ENCODE data around the gene TMEM132E. TPM values are rescaled to one million over a fixed set of nuclear protein-coding genes. Genes with fewer than 3 reads are reported as not detected.

Gene TMEM132E
- total and polyA plus RNA-seq, 10 donors: 0.09 to 0.79 (median 0.27) TPM

DNA sequence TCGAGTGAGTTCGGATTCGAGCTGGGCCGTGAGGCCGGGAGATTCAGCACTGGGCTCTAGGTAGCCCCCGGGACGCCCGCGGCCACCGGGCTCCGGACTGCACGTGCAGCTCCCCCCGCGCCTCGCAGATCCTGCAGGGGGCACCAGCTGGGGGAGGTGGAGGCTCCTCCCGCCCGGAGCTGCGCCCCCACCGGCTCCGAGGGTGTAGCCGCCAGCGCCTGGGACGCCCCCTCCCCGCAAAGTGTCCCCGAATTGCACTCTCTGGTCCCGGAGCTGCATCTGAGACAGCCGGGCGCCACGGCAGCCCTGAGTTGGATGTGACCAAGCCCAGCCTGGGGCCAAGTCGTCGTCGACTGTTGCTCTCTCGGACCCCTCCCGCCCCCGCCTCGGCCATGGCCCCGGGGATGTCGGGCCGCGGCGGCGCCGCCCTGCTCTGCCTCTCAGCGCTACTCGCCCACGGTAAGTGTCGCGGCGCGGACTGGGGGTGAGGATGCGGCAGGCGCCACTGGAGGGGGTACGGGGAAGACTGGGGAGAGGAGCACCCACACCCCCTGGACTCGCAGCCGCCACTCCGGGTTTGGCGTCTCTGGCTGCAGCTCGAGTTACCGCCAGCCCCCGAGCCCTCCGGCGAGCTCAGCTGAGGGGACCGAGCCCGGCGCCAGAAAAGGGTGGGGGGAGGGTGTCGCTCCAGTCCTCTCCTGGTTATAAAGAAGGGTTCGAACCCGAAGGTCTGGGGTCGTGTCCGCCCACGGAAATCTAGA, 1.5 kb downstream of the TMEM132E start:
- peak overlapping the region in 7 of 8 donors; percentile 42 to 69 (median 48) for H3K4me3 ChIP-seq
- H3K27me3 ChIP-seq (replicated peaks in 1 of 7): peaks cover 8 to 100% (median 81%) of the 10 kb centered on the region in 7 donors
- H3K4me1 ChIP-seq: peaks cover 27 to 46% (median 39%) of the 10 kb centered on the region in 6 donors
- TF ChIP-seq POLR2A (IDR thresholded peaks at IDR 0.05) (no peak), POLR2AphosphoS5 (IDR thresholded peaks at IDR 0.05) (no peak)
- TF ChIP-seq, protein P1, sequence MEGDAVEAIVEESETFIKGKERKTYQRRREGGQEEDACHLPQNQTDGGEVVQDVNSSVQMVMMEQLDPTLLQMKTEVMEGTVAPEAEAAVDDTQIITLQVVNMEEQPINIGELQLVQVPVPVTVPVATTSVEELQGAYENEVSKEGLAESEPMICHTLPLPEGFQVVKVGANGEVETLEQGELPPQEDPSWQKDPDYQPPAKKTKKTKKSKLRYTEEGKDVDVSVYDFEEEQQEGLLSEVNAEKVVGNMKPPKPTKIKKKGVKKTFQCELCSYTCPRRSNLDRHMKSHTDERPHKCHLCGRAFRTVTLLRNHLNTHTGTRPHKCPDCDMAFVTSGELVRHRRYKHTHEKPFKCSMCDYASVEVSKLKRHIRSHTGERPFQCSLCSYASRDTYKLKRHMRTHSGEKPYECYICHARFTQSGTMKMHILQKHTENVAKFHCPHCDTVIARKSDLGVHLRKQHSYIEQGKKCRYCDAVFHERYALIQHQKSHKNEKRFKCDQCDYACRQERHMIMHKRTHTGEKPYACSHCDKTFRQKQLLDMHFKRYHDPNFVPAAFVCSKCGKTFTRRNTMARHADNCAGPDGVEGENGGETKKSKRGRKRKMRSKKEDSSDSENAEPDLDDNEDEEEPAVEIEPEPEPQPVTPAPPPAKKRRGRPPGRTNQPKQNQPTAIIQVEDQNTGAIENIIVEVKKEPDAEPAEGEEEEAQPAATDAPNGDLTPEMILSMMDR (IDR thresholded peaks at IDR 0.05 in 8 of 11, conservative IDR thresholded peaks at IDR 0.05 in 3 of 11): no peak
- no peak for DNase-seq
- H3K9me3 ChIP-seq: no peaks in the 10 kb centered on the region
- 1 to 3% (median 1%) methylated on average over 17 to 71 of the region's 71 CpGs for WGBS, 5 donors
- no peak overlapping the region for H3K27ac ChIP-seq
- H3K36me3 ChIP-seq: no peaks in the 10 kb centered on the region
- intact Hi-C loops (cut with DNase I; ENCODE audit: low total_unique reads): no loop called here

DNA sequence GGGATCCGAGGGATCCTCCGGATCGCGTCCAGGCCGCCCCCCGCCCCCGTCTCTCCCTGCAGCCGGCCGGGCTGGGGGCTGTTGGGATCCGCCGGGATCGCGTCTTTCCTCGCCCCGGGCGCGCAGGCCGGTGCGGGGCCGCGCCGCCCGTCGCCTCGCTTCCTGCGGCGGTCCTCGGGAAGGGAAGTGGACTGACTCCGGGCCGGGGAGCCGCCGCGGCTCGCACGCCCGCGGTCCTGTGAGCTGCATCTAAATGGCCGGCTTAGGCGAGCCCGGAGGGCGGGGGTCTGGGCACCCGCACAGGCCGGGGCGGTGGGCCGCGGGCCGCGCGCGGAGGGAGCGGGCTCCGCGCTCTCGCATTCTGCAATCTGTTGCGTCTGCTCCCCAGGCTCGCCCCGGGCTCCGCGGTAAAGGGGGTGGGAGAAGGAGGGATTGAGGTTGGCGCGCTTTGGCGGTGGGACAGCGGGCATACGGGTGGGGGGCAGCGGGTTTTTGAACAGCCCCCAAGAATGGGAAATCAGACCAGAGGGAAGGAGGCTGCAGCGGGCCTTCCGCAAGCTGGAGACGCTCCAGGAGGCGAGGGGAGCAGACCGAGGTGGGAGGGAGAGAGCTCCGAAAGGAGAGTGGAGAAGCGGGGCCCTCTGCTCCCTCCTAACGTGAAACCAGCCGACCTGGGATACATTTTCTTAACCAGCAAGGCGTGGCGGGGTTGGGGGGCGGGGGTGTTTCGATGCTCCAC, 2.2 kb downstream of the TMEM132E start:
- 2 to 4% (median 3%) methylated on average over 32 to 78 of the region's 78 CpGs for WGBS, 5 donors
- intact Hi-C loops (cut with DNase I; ENCODE audit: low total_unique reads): no loop called here
- no peak for DNase-seq
- Histone ChIP-seq H3K36me3 (no peaks in the 10 kb centered on the region), H3K4me1 (peaks cover 27 to 46% (median 39%) of the 10 kb centered on the region in 6 donors), H3K27ac (no peak overlapping the region), H3K4me3 (peak overlapping the region in 7 of 8 donors; percentile 42 to 69 (median 48)), H3K9me3 (no peaks in the 10 kb centered on the region), H3K27me3 (replicated peaks in 1 of 7) (peaks cover 8 to 99% (median 79%) of the 10 kb centered on the region in 7 donors)
- TF ChIP-seq POLR2A (IDR thresholded peaks at IDR 0.05): no peak
- TF ChIP-seq POLR2AphosphoS5 (IDR thresholded peaks at IDR 0.05): no peak
- TF ChIP-seq, protein P1 (IDR thresholded peaks at IDR 0.05 in 8 of 11, conservative IDR thresholded peaks at IDR 0.05 in 3 of 11): no peak

DNA sequence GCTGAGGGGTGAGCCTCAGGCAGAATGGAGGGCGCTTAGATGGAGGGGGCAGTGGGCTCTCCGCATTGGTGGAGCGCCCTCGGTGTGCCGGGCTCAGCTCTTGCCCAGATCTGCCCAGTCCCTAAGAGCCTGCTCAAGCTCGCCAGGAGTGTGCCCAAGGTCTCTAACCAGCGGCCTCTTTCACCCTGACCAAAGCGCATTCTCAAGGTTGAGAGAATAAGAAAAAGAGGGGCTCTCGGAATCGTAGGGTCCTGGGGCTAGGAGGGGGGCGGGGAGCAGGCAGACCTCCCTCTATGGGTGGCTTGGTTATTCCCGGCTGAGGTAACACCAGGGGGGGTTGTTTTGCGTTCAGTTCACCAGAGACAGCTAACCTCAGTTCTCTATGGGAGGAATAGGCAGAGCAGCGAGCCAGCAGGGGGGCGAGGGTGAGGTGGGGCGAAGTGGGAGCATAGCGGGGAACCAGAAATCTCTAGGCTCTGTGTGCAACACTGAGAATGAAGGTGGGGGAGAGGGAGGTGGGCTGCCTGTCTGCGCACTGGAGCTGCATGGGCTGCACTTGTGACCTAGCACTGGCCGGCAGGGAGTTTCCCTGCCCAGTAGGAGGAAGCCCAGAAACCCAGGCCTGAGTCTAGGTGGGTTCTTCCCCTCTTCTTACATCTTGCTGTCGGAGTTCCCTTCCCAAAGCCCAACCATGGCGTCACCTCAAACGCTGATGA, 3.0 kb downstream of the TMEM132E start:
- Histone ChIP-seq H3K36me3 (no peaks in the 10 kb centered on the region), H3K4me1 (peaks cover 27 to 46% (median 39%) of the 10 kb centered on the region in 6 donors), H3K9me3 (no peaks in the 10 kb centered on the region), H3K27me3 (replicated peaks in 1 of 7) (peaks cover 8 to 98% (median 79%) of the 10 kb centered on the region in 7 donors), H3K27ac (no peak overlapping the region), H3K4me3 (peak overlapping the region in 1 of 8 donors; percentile 69)
- no peak for DNase-seq
- 11 to 19% (median 16%) methylated on average over 20 to 22 of the region's 22 CpGs for WGBS, 5 donors
- intact Hi-C loops (cut with DNase I; ENCODE audit: low total_unique reads): no loop called here
- no peak for TF ChIP-seq POLR2AphosphoS5 (IDR thresholded peaks at IDR 0.05)
- TF ChIP-seq, protein P1 (IDR thresholded peaks at IDR 0.05 in 8 of 11, conservative IDR thresholded peaks at IDR 0.05 in 3 of 11): no peak
- TF ChIP-seq POLR2A (IDR thresholded peaks at IDR 0.05): no peak
